ENCODE results near the gene NPHS1. TPM values are rescaled to one million over a fixed set of nuclear protein-coding genes. Genes with fewer than 3 reads are reported as not detected.
A peak's percentile ranks its signal among the peaks of the same experiment; 100 is the strongest.

The NPHS1 gene
- total RNA-seq, 4 donors from 2014 or later: not detected

DNA sequence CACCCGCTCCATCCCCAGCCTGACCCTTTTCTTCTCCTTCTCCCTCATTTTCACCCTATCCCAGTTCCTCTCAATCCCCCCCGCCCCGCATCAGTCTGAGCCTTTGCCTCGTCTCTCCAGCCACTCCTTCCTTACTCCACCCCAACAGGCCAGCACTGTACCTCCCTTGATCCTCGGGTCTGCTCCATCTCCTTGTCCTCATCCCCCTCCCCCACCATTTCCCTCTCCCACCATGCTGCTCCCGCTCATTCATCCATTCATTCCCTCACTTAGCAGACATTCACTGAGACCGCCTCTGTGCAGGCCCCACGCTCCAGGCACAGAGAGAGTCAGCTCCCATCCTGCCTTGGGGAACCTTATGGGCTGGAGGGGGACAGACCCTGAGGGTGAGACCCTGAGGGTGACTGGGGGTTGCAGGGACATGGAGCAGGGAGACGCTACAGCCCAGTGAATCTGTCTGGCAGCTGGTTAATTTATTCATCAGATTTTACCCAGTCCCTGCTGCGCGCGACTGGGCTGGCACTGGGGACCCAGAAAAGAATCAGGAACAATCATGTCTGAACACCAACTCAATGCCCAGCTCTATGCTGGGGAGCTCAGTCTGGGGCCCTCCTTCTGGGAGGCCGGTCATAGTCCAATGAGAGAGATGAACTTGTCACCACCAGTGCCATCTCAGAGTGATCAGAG lies 76.1 kb downstream of the NPHS1 start:
- 20 to 58% methylated on average over 3 to 13 of the region's 13 CpGs for WGBS, 2 donors (ENCODE audit: low coverage in 1 of 2)
- H3K4me1 ChIP-seq: peaks cover 4 to 15% (median 13%) of the 10 kb centered on the region in 4 donors
- no peak for DNase-seq
- H3K9me3 ChIP-seq: no peaks in the 10 kb centered on the region
- TF ChIP-seq EP300 (IDR thresholded peaks at IDR 0.05; ENCODE audit: low read depth): no peak
- TF ChIP-seq POLR2AphosphoS5 (IDR thresholded peaks at IDR 0.05): no peak
- TF ChIP-seq, protein P1, sequence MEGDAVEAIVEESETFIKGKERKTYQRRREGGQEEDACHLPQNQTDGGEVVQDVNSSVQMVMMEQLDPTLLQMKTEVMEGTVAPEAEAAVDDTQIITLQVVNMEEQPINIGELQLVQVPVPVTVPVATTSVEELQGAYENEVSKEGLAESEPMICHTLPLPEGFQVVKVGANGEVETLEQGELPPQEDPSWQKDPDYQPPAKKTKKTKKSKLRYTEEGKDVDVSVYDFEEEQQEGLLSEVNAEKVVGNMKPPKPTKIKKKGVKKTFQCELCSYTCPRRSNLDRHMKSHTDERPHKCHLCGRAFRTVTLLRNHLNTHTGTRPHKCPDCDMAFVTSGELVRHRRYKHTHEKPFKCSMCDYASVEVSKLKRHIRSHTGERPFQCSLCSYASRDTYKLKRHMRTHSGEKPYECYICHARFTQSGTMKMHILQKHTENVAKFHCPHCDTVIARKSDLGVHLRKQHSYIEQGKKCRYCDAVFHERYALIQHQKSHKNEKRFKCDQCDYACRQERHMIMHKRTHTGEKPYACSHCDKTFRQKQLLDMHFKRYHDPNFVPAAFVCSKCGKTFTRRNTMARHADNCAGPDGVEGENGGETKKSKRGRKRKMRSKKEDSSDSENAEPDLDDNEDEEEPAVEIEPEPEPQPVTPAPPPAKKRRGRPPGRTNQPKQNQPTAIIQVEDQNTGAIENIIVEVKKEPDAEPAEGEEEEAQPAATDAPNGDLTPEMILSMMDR (IDR thresholded peaks at IDR 0.05): no peak
- TF ChIP-seq POLR2A (IDR thresholded peaks at IDR 0.05): no peak
- H3K27ac ChIP-seq: peak overlapping the region in 1 of 4 donors; percentile 56
- no peaks in the 10 kb centered on the region for H3K27me3 ChIP-seq
- H3K4me3 ChIP-seq: peak overlapping the region; percentile 56 to 90 (median 80)
- no peaks in the 10 kb centered on the region for H3K36me3 ChIP-seq
- intact Hi-C loops (cut with DNase I; ENCODE audit: low total_unique reads): no loop called here
- in situ Hi-C loops (cut with MboI; ENCODE audit: low pct_ligation_motif_present in 1 of 4, low pct_unique_long_range_greater_than_20kb in 1 of 4, low sequenced_read_pairs in 3 of 4): no loop called here

Small RNA genes within 50 kb of the gene (small RNA-seq; reads per million reads assigned to genes)
- gene RN7SL402P: 0 reads per million in 4 donors

Other genes starting within 250 kb of the NPHS1 start
- 1 to 10 TPM; 3.7 to 6.6 (median 5.2) TPM for gene HAUS5, start 239.8 kb downstream of the NPHS1 start, total RNA-seq
- 100 to 1,000 TPM in 1 of 4 donors, 10 to 100 TPM in 3; 53.1 to 107 (median 62.5) TPM for gene RBM42, start 223.5 kb downstream of the NPHS1 start, total RNA-seq
- gene ETV2, start 210.8 kb downstream of the NPHS1 start, total RNA-seq: 10 to 100 TPM in 1 of 4 donors, 1 to 10 TPM in 2, not detected in 1; 1.1 to 35.2 (median 3.5) TPM
- gene COX6B1, start 204.2 kb downstream of the NPHS1 start, total RNA-seq: 1,000 to 10,000 TPM in 1 of 4 donors, 100 to 1,000 TPM in 3; 368 to 1,320 (median 628) TPM
- gene UPK1A, start 186.0 kb downstream of the NPHS1 start, total RNA-seq: not detected
- not detected for gene ZBTB32, start 147.9 kb downstream of the NPHS1 start, total RNA-seq
- 10 to 100 TPM; 31.8 to 63.9 (median 50.7) TPM for gene KMT2B, start 134.5 kb downstream of the NPHS1 start, total RNA-seq
- 1 to 10 TPM in 3 of 4 donors, under 1 TPM in 1; 0.40 to 7.3 (median 6.0) TPM for gene IGFLR1, start 110.1 kb downstream of the NPHS1 start, total RNA-seq
- 100 to 1,000 TPM in 1 of 4 donors, 10 to 100 TPM in 3; 34.8 to 122 (median 44.9) TPM for gene U2AF1L4, start 107.1 kb downstream of the NPHS1 start, total RNA-seq
- gene PSENEN, start 106.9 kb downstream of the NPHS1 start, total RNA-seq: 10 to 100 TPM in 3 of 4 donors, 1 to 10 TPM in 1; 6.6 to 80.0 (median 56.8) TPM
- 10 to 100 TPM; 10.5 to 41.1 (median 15.8) TPM for gene LIN37, start 103.9 kb downstream of the NPHS1 start, total RNA-seq
- gene HSPB6, start 95.5 kb downstream of the NPHS1 start, total RNA-seq: 100 to 1,000 TPM in 1 of 4 donors, 10 to 100 TPM in 3; 22.3 to 185 (median 43.9) TPM
- 10 to 100 TPM in 2 of 4 donors, 1 to 10 TPM in 2; 9.2 to 42.8 (median 24.6) TPM for gene PROSER3, start 94.3 kb downstream of the NPHS1 start, total RNA-seq
- 10 to 100 TPM in 2 of 4 donors, 1 to 10 TPM in 2; 6.7 to 70.3 (median 17.2) TPM for gene ARHGAP33, start 76.9 kb downstream of the NPHS1 start, total RNA-seq
- not detected for gene PRODH2, start 39.7 kb downstream of the NPHS1 start, total RNA-seq
- not detected for gene KIRREL2, start 4.4 kb upstream of the NPHS1 start, total RNA-seq
- gene APLP1, start 16.1 kb upstream of the NPHS1 start, total RNA-seq: 10 to 100 TPM in 1 of 4 donors, 1 to 10 TPM in 2, under 1 TPM in 1; 1.00 to 10.5 (median 4.5) TPM
- gene NFKBID, start 48.0 kb upstream of the NPHS1 start, total RNA-seq: 10 to 100 TPM in 3 of 4 donors, 1 to 10 TPM in 1; 7.5 to 29.5 (median 13.1) TPM
- gene HCST, start 50.0 kb upstream of the NPHS1 start, total RNA-seq: 1 to 10 TPM in 1 of 4 donors, not detected in 3; 9.4 TPM
- 10 to 100 TPM; 25.6 to 81.5 (median 52.2) TPM for gene TYROBP, start 55.8 kb upstream of the NPHS1 start, total RNA-seq
- 10 to 100 TPM; 12.1 to 48.6 (median 16.6) TPM for gene LRFN3, start 83.9 kb upstream of the NPHS1 start, total RNA-seq
- 10 to 100 TPM; 30.3 to 83.8 (median 55.4) TPM for gene SDHAF1, start 142.7 kb upstream of the NPHS1 start, total RNA-seq
- 1 to 10 TPM in 3 of 4 donors, not detected in 1; 1.2 to 9.0 (median 2.9) TPM for gene SYNE4, start 156.3 kb upstream of the NPHS1 start, total RNA-seq
- gene ALKBH6, start 161.7 kb upstream of the NPHS1 start, total RNA-seq: 100 to 1,000 TPM in 2 of 4 donors, 10 to 100 TPM in 2; 27.6 to 151 (median 83.2) TPM
- 10 to 100 TPM in 3 of 4 donors, 1 to 10 TPM in 1; 7.0 to 37.6 (median 23.5) TPM for gene CLIP3, start 180.4 kb upstream of the NPHS1 start, total RNA-seq
- 10 to 100 TPM in 2 of 4 donors, 1 to 10 TPM in 1, not detected in 1; 9.5 to 64.1 (median 11.2) TPM for gene THAP8, start 201.8 kb upstream of the NPHS1 start, total RNA-seq
- gene WDR62, start 202.4 kb upstream of the NPHS1 start, total RNA-seq: 10 to 100 TPM in 1 of 4 donors, 1 to 10 TPM in 1, under 1 TPM in 2; 0.37 to 20.7 (median 0.97) TPM